HG03060 (cell line): ENCODE results near the gene CALHM5.

Experiments
- ATAC-seq: cut with Tn5 transposase; IDR thresholded peaks from one replicate; pipeline ENCODE4 v1.9.1; 2021; ENCODE audit warnings: low read depth, moderate number of reproducible peaks; ENCODE audit not compliant: unreplicated experiment

CALHM5 gene

GRCh38 chr6:116507324-116507723 lies 4.1 kb upstream of the CALHM5 start:
- no peak for ATAC-seq

- no peak for ATAC-seq
Observed at GRCh38 chr6:116508527-116508926, 2.9 kb upstream of the CALHM5 start.

DNA sequence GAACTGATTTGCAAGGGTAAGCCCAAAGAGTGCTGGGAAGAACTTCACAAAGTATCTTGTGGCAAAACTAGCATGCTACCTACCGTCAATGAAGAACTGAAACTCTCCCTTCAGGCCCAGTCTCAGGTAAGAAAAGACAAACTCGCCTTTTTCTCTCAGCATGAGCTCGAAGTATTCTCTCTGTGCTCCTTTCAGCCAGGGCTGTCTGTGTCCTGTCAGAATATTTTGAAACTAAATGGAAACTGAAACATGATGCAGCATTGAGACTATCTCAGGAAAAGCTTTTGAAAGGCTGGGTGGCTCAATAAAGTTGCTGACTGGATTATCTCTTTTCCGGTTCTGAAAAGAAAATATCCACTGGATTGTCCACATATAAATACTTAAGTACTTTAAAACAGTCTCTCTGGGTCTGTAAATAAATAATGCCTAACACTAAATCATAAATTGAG lies 696 bp downstream of the CALHM5 start:
- peak; percentile 73 for ATAC-seq

DNA sequence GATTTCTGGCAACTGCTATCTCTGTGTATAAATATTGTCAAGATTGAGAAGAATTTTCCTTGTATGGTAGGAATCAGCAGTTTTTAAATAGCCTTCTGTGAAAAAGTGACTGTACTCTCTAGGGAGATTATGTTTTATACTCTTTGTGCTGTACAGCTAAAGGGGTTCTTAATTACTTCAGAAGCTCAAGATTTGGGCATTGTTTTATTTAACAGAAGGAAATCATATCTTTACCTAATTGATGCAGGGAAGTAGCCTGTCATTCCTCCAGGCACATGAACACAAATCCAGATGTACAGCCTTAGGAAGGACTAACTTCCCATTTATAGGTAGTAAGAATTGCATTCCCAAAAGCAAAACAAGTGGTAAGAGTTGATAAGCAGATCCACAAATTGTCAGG lies 1.3 kb downstream of the CALHM5 start:
- no peak for ATAC-seq

GRCh38 chr6:116513224-116513875 lies 1.9 kb downstream of the CALHM5 start:
- ATAC-seq, result no peak

GRCh38 chr6:116514111-116514510 lies 2.7 kb downstream of the CALHM5 start:
- no peak for ATAC-seq

DNA sequence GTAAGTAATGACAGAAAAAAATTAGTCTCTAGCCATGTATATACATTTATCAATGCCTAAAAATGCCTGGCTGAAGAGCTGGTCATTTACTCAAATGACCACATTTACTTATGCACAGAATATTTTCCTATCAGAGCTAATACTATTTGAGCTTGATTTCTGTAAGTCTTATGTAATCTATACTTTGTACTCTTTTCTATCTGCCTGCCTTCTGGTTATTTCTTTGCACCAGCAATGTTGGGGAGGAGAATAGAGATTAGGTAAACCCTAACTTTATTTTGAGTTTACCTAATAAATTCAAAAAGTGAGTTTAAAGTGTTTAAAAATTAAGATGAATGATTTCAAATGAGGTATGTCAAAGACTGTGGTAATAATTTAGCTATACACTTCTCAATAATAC lies 3.7 kb downstream of the CALHM5 start:
- ATAC-seq, result no peak

DNA sequence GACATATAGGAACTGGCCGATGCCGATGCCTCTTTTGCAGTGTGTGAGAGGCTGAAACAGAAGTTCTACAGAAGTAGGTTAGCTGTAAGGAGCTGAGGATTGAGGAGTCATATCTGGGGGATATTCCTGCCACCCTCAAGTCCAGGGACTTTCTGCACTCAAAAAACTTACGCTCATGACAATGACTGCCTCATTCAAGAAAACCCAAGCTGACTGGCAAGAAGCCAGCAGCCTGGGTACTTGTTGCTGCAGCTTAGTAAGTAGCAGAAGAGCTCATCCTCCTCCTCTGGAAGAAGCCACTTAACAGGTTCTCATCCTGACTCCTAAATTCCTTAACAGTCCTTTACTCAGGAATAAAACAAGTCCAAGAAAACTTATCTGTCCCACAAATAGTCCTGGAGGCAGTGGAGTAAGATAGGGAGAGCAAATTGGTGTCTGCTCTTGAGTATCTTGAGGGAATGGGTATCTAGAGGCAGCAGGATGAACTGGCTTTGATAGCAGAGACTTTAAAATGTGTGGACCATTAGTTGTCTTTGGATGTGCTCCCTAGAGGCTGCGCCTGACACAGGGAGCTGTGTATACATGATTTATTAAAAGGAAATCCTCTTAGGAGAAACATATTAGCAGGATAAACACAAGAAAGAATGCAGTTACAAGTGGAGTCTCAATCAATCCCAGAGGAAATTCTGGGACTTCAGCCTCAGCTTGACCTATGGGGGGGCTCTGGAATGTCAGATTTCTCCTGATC lies 7.4 kb downstream of the CALHM5 start:
- ATAC-seq, result no peak

DNA sequence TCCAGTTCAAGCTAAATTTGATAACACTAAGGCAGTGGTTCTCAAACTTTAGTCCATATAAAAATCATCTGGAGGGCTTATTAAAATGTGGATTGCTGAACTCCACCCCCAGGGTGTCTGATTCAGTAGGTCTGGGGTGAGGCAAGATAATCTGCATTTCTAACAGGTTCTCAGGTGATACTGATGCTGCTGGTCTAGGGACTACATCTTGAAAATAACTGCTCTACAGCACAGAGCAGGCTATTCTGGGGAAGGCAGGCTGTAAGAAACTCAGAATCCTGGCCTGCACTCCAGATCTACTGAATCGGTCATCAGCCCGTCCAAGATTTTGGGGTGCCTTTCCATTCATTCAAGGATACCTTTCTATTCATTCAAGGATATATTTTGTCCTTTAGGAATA lies 11.5 kb downstream of the CALHM5 start:
- ATAC-seq, result no peak

DNA sequence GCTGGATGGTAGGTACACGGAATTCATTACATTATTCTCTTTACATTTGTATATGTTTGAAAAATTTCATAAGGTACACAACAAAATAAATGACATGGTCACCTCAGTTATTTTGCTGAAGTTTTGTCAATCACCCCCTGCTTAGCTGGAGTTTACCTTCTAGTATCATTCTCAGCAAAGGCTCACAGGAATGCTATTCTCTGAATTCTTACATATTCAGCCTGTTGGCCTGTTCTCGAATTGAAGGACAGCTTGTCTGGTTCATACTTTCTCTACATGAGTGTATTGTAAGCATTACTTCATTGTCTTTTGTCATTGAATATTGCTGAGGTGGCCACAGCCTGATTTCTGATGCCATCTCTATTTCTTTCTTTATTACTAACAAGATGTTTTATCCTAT lies 12.8 kb downstream of the CALHM5 start:
- no peak for ATAC-seq

DNA sequence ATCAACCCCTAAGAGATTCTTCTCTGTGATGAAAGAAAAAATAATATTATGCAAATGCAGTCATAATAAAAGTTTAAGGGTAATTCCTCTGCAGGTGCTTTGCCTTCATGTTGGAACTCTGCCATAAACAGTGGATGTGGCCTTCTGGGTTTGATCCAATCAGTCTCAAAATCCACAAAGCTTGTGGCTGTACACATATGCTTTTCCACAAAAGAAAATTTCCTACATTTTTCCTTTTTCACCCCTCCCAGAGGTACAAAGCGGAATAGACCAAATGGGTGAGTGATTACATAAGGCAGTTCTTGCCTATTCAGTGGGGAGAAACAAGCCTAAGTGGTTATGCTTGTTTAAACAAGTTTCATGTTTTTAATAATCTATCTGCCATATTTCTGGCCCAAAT lies 16.7 kb downstream of the CALHM5 start:
- no peak for ATAC-seq

DNA sequence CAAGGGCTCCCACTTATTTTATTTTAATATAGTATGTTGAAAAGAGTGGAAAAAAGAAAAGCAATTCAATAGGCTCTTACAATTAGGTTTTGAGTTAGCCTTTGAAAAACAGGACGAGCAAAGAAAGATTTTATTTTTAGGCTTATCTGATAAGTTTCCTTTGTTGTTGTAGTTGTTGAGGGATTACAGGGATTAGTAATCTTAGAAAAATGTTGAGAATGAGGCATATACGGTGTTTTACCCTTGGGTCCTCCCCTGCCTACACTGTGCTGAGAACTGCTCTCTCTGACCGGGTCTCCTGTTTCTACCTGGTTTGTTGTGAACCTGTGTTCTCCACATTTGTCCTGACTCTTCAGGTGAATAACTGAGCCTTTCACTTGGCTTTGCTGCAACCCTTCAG lies 17.3 kb downstream of the CALHM5 start:
- no peak for ATAC-seq

DNA sequence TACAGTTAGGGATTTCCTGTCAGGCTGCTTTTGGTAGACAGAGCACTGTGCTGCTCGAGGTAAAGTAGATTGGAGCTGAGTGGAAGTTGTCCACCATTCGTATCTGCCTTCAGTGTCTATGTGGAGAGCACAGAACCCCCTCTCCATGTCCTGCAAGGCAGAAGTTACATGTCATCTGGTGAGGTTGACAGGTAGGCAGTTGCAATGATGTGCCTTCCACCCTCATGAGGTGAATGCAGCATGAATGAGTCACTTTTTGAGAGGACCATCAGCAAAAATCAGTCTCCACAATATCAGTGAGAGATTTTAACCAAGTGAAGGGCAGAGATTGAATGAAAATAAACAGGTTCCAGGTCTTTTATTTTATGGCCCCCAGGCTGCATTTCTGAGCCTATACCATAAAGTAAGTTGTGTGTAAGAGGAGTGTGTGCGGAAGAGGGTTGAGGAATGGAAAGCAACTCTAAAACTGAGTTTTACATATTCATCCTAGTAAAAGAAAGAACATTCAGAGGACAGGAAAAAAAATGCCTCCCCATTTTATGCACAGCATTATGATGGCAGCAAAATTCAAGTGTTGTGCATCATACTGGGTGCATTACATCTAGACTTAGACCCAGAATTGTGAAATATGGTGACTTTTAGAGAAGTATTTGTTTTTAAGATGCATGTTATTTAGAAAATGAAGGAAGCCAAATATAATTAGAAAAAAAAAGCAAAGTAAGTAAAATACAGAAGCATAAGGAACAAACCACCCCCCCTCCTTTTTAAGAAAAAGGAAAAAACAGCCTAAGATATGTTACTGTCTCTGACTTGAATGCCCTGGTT lies 18.2 kb downstream of the CALHM5 start:
- no peak for ATAC-seq

- no peak for ATAC-seq
Observed at GRCh38 chr6:116530436-116530835, 19.0 kb downstream of the CALHM5 start.

GRCh38 chr6:116531675-116532570 lies 20.5 kb downstream of the CALHM5 start:
- ATAC-seq, result peak; percentile 54

DNA sequence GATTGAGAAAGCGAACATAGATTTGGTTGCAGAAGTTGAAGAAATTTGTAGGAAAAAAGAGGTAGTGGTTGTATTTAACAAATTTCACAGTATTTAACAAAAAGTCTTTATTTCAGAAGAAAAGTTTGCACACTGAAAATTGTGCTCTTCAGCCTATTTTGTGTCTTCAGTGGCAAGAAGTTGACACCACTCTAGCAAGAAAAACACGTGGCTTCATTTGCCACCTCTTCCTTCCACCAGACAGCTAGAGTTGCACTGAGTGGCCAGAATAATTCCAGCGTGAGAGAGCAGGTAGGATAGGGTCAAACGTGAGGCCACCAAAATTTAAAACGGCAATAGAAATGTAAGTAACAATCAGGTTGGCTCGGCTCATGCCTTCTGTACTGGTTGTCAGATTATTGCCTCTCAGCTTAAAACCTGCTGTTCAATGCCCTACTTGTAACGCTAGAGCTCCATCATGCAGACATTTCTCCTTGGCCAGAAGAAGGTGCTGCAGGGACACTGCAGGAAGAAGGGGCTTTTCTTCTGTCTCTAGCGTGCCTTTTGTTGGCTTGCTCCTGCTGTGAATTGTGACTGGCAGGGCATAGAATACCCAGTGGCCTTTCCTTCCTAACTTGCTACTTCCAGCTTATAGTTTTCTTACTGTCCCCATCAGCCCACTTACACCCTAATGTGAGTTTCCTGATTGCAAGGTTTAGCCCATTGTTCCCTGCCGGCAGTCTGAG lies 22.0 kb downstream of the CALHM5 start:
- ATAC-seq, result no peak

DNA sequence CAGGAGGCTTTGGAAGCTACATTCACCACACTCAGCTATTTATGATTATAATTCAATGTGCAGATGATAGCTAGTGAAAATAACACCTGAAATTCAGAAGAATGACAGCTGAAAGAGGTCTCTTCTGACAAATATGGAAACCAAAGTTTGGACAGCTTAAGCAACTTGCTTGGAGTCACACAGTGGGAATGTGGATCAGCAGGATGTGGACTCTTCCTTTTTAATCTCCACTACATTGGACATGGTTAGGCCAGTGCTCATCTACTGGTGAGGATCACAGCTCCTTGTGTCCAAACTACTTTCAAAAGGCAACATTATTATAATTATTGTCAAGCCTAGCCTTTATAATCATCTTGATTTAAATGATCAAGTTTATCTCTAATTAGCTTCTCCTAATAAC lies 23.7 kb downstream of the CALHM5 start:
- ATAC-seq, result no peak

GRCh38 chr6:116536216-116536621 lies 24.8 kb downstream of the CALHM5 start:
- ATAC-seq, result no peak

GRCh38 chr6:116542426-116542825 lies 31.0 kb downstream of the CALHM5 start:
- no peak for ATAC-seq

DNA sequence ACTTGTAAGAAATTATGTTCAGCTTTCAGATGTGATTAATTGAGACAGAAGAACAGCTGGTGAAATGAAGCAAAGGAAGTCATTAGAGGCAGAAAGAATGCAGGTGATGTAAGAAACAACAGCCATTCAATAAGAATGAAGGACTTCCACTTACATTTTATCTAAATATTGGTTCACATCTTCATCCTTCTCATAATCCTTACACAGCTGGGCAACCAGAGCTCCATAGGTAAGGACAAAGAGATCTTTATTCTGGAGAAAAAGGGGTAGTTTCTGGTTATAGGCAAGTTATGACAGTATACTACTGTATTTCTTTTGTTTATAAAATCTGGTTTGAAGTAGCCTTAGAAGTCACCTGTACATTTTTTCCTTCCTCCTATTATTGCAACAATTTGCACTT lies 31.7 kb downstream of the CALHM5 start:
- no peak for ATAC-seq
